K562 (cell line): Measurements from ENCODE around the gene CAPN2. TPM values are rescaled to one million over a fixed set of nuclear protein-coding genes. Genes with fewer than 3 reads are reported as not detected.
A peak's percentile ranks its signal among the peaks of the same experiment; 100 is the strongest.

Experiments used
- ATAC-seq: fragments of 200-7000 bp; cut with Tn5 transposase; 3 replicates; pipeline ENCODE4 v1.9.1; 2020; ENCODE audit warnings: moderate library complexity
- BruUV-seq: library from RNA; stranded (reverse); fragments of 400-500 nt; replicated peaks from 2 replicates; lab custom pipeline; 2021; lab: Mats Ljungman, UMichigan
- CTCF ChIA-PET: fragments of 300-600 bp; formaldehyde crosslinking; extraction: SDS; loops from one replicate; lab custom pipeline; 2021; ENCODE audit warnings: low intra/inter-chr PET ratio; lab: Yijun Ruan, JAX
- POLR2A ChIA-PET: fragments of 300-600, 350-650 bp; sonication (Branson Sonifier 250); formaldehyde crosslinking; extraction: SDS; loops from one replicate; lab custom pipeline; 2021; ENCODE audit warnings: antibody characterized with exemption, inconsistent platforms; lab: Yijun Ruan, JAX
- DNase-seq, 4 experiments: peaks; one replicate each; pipeline versions ENCODE4 v3.0.0 to v3.0.0-alpha.2; 2011 to 2018; ENCODE audit warnings: low spot score in 3 of 4, mixed read lengths in 3 of 4; ENCODE audit errors: extremely low read depth in 1 of 4
- FAIRE-seq: peaks from 2 replicates; lab custom pipeline; 2011; peaks lifted over from hg19 to GRCh38; lab: Jason Lieb, UNC
- H2AFZ ChIP-seq: 2 replicates; pipeline ENCODE4 v1.6.0; 2011; ENCODE audit warnings: low read depth, low read length, control low read depth, inconsistent platforms
- H3K27ac ChIP-seq: fragments of 200-600 bp; 3 replicates; pipeline ENCODE4 v1.8.0; 2011; ENCODE audit warnings: low read depth, mild to moderate bottlenecking, control low read depth, inconsistent platforms, low read length, moderate library complexity, mixed read lengths; ENCODE audit errors: extremely low read depth
- H3K27me3 ChIP-seq, 2 experiments: fragments of 300-600 bp in 1 of 2; 2 replicates in 1 of 2; 3 replicates in 1 of 2; pipeline versions ENCODE4 v1.6.0 to v1.8.0; 2011; ENCODE audit warnings: inconsistent platforms in 2 of 2, low read length in 2 of 2, mild to moderate bottlenecking in 1 of 2, mixed read lengths in 1 of 2, moderate library complexity in 1 of 2; ENCODE audit not compliant: control insufficient read depth in 2 of 2, insufficient read depth in 2 of 2
- H3K36me3 ChIP-seq: fragments of 300-600 bp; 3 replicates; pipeline ENCODE4 v1.8.0; 2011; ENCODE audit warnings: mild to moderate bottlenecking, low read length, inconsistent platforms; ENCODE audit not compliant: control insufficient read depth, insufficient read depth
- H3K4me1 ChIP-seq, 2 experiments: fragments of 200-600 bp in 1 of 2; replicated peaks in 1 of 2; 2 replicates in 1 of 2; 3 replicates in 1 of 2; pipeline versions ENCODE4 v1.5.1 to v1.8.0; 2011; ENCODE audit warnings: inconsistent platforms in 2 of 2, low read length in 2 of 2, mild to moderate bottlenecking in 1 of 2, mixed read lengths in 1 of 2, moderate library complexity in 1 of 2; ENCODE audit not compliant: control insufficient read depth in 2 of 2, insufficient read depth in 2 of 2
- H3K4me2 ChIP-seq: 2 replicates; pipeline ENCODE4 v1.6.1; 2011; ENCODE audit warnings: low read length, control low read depth, inconsistent platforms, mixed read lengths; ENCODE audit not compliant: insufficient read depth
- H3K4me3 ChIP-seq: fragments of 200-600 bp; sonication (generic), shearing (Covaris generic); 2 replicates; pipeline ENCODE4 v1.5.1; 2016; ENCODE audit warnings: control low read depth, inconsistent platforms
- H3K79me2 ChIP-seq: fragments of 200-600 bp; 3 replicates; pipeline ENCODE4 v1.8.0; 2011; ENCODE audit warnings: low read length, inconsistent platforms; ENCODE audit not compliant: control insufficient read depth, insufficient read depth
- H3K9ac ChIP-seq, 2 experiments: 2 replicates each; pipeline versions ENCODE4 v1.6.0 to v1.6.1; 2011; ENCODE audit warnings: low read depth in 2 of 2, low read length in 2 of 2, control low read depth in 1 of 2, inconsistent platforms in 1 of 2, mild to moderate bottlenecking in 1 of 2, mixed read lengths in 1 of 2; ENCODE audit not compliant: insufficient read depth in 1 of 2
- H3K9me1 ChIP-seq: one replicate; pipeline ENCODE4 v1.6.0; 2011; ENCODE audit warnings: inconsistent platforms, mild to moderate bottlenecking, low read length, moderate library complexity; ENCODE audit not compliant: control insufficient read depth, insufficient read depth
- H3K9me3 ChIP-seq: replicated peaks from 2 replicates; pipeline ENCODE4 v1.5.1; 2011; ENCODE audit warnings: low read depth, low read length, inconsistent platforms; ENCODE audit not compliant: control insufficient read depth, insufficient read depth
- H4K20me1 ChIP-seq: replicated peaks from 2 replicates; pipeline ENCODE4 v1.6.1; 2011; ENCODE audit warnings: low read length, inconsistent platforms, mixed read lengths; ENCODE audit not compliant: control insufficient read depth, insufficient read depth
- CBX8 ChIP-seq: fragments of 200-600 bp; sonication (generic); IDR thresholded peaks from 2 replicates; pipeline ENCODE4 v1.6.1; 2012; ENCODE audit warnings: borderline replicate concordance, mixed run types, low read depth, mild to moderate bottlenecking, moderate library complexity, mixed read lengths, low read length, control low read depth, inconsistent platforms; ENCODE audit not compliant: poor library complexity, severe bottlenecking; ENCODE audit errors: extremely low read depth
- FOXA3 ChIP-seq, 2 experiments: fragments of 450-650 bp in 1 of 2; sonication (generic) in 1 of 2; formaldehyde crosslinking; IDR thresholded peaks in 1 of 2; conservative IDR thresholded peaks in 1 of 2; 2 replicates each; pipeline versions ENCODE4 v1.4.0 to v1.8.0; 2020 to 2022; ENCODE audit warnings: mild to moderate bottlenecking in 2 of 2, missing genetic modification reagents in 1 of 2
- GTF2F1 ChIP-seq: IDR thresholded peaks from 2 replicates; pipeline ENCODE4 v1.6.1; 2011; ENCODE audit warnings: low read depth, low read length, improper control_type of control experiment
- HCFC1 ChIP-seq: IDR thresholded peaks from 2 replicates; pipeline ENCODE4 v1.6.1; 2012; ENCODE audit warnings: low read depth, low read length, improper control_type of control experiment
- NBN ChIP-seq: fragments of 450-650 bp; IDR thresholded peaks from 2 replicates; pipeline ENCODE4 v1.6.1; 2016; ENCODE audit warnings: low read depth, mild to moderate bottlenecking
- RUNX1 ChIP-seq: sonication (generic); IDR thresholded peaks from 2 replicates; pipeline ENCODE4 v1.6.1; 2016; ENCODE audit warnings: antibody characterized with exemption, low read depth
- TFAM ChIP-seq: fragments of 250-450 bp; sonication (Bioruptor Pico); conservative IDR thresholded peaks from 2 replicates; pipeline ENCODE4 v1.5.0; 2021; ENCODE audit warnings: mild to moderate bottlenecking, moderate library complexity
- YBX1 ChIP-seq: fragments of 450-650 bp; IDR thresholded peaks from 2 replicates; pipeline ENCODE4 v1.7.1; 2016; ENCODE audit warnings: mild to moderate bottlenecking
- ZNF146 ChIP-seq: IDR thresholded peaks from one replicate; pipeline ENCODE4 v1.6.1; 2018; ENCODE audit warnings: missing compliant biosample characterization; ENCODE audit not compliant: unreplicated experiment
- ZNF263 ChIP-seq: sonication (generic); formaldehyde crosslinking; IDR thresholded peaks from 2 replicates; pipeline ENCODE4 v1.8.0; 2022; ENCODE audit warnings: mild to moderate bottlenecking, missing genetic modification reagents, borderline replicate concordance
- ZNF384 ChIP-seq: IDR thresholded peaks from 2 replicates; pipeline ENCODE4 v1.6.1; 2012; ENCODE audit warnings: low read depth, low read length, improper control_type of control experiment
- WGBS: fragments of 100-300 bp; shearing (Covaris generic); methylation state at CpG from one replicate; pipeline ENCODE4 v1.1.6; 2016; ENCODE audit warnings: low coverage, mixed read lengths; ENCODE audit not compliant: insufficient coverage; ENCODE audit errors: missing lambda C conversion rate; 5-methylcytosine and 5-hydroxymethylcytosine counted together
- in situ Hi-C: fragments of 300-500 bp; cut with MboI; formaldehyde crosslinking; loops from 4 replicates; pipeline ENCODE4 v1.15.0; 2018; ENCODE audit warnings: inconsistent platforms, mixed read lengths
- intact Hi-C: fragments of 100-400 bp; cut with micrococcal nuclease; formaldehyde crosslinking; loops from 2 replicates; pipeline ENCODE4 v1.14.2; 2022
- polyA plus RNA-seq, 8 experiments: library from polyadenylated mRNA; depleted of rRNA in 4 of 8; stranded (reverse) in 5 of 8; unstranded in 3 of 8; fragments of >200 nt; fragmentation: Nextera tagmentation in 2 of 8; fragmentation: Illumina TruSeq in 1 of 8; extraction: Ambion mirVana in 2 of 8; extraction: Trizol in 1 of 8; gene quantifications; 2 replicates each; pipeline versions ENCODE4 v1.2.1 to v1.2.3, GENCODE V29; 2011 to 2014; ENCODE audit warnings: inconsistent platforms in 1 of 8, missing spikeins in 1 of 8
- total RNA-seq, 7 experiments: library from RNA; depleted of rRNA in 6 of 7; stranded (reverse); fragments of >200 nt in 6 of 7; fragmentation: Illumina TruSeq in 2 of 7; extraction: Trizol in 2 of 7; gene quantifications; 2 replicates each; pipeline versions ENCODE4 v1.2.1 to v1.2.3, GENCODE V29; 2011 to 2021; ENCODE audit warnings: low replicate concordance in 1 of 7
- TF ChIP-seq, protein P1 (sequence below): sonication (generic); formaldehyde crosslinking; IDR thresholded peaks from 2 replicates; pipeline ENCODE4 v1.8.1; 2023; ENCODE audit warnings: mild to moderate bottlenecking, missing genetic modification reagents

Gene CAPN2
- total and polyA plus RNA-seq, 9 of the 15 experiments (the other 6 are each of a cell fraction or from before 2014, with no cell fraction given): 24.6 to 157 (median 101) TPM

DNA sequence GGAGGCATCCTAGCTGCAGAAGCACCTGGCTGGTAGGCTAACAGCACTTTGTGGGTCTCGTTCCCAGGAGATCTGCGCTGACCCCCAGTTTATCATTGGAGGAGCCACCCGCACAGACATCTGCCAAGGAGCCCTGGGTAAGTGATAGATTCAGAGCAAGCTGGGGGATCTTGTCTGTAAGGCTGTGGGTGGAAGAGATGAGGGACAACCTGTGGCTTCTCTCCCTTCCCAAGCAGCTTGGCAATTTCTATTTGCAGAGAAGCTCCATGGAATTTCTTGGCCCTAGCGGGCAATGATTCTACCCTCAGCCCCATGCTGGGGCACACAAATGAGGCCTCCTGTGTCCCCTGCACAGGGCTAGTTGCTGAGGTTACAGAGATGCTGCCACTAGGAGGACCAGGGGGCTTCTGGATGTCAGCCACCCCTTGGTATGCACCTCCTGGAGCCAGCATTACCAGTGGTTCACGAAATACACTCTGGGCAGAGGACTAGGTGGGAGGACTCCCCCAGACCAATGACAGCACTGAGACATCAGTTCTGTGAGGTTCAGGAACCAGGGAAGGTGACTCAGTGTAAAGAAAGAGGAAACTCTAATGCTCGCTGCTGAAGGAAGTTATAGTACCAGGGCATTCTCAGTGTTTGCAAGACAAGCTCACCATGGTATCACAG, 5.5 kb downstream of the CAPN2 start:
- Histone ChIP-seq H3K9ac (peak overlapping the region in 1 of 2 experiments; percentile 29; a peak in 1 of 4 replicates), H3K79me2 (peaks cover 41% of the 10 kb centered on the region), H3K9me3 (no peaks in the 10 kb centered on the region), H3K9me1 (no peaks in the 10 kb centered on the region), H2AFZ (no peak overlapping the region), H3K27ac (no peak overlapping the region; the same call in 2 of the 3 replicates), H3K36me3 (peaks cover 63% of the 10 kb centered on the region), H3K27me3 (no peaks in the 10 kb centered on the region), H3K4me3 (no peak overlapping the region), H3K4me2 (no peak overlapping the region), H3K4me1 (peaks cover 21 to 29% of the 10 kb centered on the region in 2 experiments; a peak in 4 of 5 replicates), H4K20me1 (no peaks in the 10 kb centered on the region)
- no peak for ATAC-seq
- in situ Hi-C loops: loop anchor here (25.0 kb wide), 1 partner anchor 194 kb away; no protein-coding TSS in a partner anchor
- 95% methylated on average over 6 of the region's 6 CpGs for WGBS
- TF ChIP-seq ZNF384 (no peak), ZNF263 (peak; percentile 46; the same call in 1 of the 2 replicates)
- CTCF ChIA-PET: interaction anchor here (0.6 kb wide), 1 partner anchor 32 kb away, joined by 3 read pairs; no protein-coding TSS in a partner anchor
- FAIRE-seq: no peak
- intact Hi-C loops: no loop called here
- no peak for DNase-seq
- POLR2A ChIA-PET: interaction anchor here (1.1 to 3.1 kb wide), 3 partner anchors 9 to 23 kb away, joined by 5 to 10 read pairs (median 8); no protein-coding TSS in a partner anchor
- BruUV-seq: no TSS peak

DNA sequence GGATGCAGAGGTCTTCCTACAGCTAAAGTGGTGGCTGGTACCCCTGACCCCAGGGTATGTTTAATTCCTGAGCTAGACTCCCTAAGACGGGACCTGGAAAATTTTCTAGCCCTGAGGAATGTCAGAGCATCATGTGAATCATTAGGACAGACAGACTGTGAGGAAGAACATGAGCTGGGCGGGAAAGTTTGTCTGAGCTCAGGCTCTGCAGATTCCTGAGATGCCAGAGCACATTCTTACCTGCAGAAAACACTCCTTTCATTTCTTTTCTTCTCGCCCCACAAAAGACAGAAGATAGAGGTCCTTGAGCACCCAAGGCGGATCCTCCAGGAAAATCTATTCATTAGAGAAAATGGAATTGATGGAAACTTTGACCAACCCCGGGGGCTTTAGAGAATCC, 6.5 kb downstream of the CAPN2 start:
- Histone ChIP-seq H3K9me1 (no peaks in the 10 kb centered on the region), H3K4me1 (peaks cover 17 to 26% of the 10 kb centered on the region in 2 experiments; a peak in 4 of 5 replicates), H3K27me3 (no peaks in the 10 kb centered on the region), H4K20me1 (no peaks in the 10 kb centered on the region), H3K4me2 (no peak overlapping the region), H3K4me3 (no peak overlapping the region), H2AFZ (no peak overlapping the region), H3K9me3 (no peaks in the 10 kb centered on the region), H3K79me2 (peaks cover 30% of the 10 kb centered on the region), H3K9ac (no peak overlapping the region), H3K36me3 (peaks cover 70% of the 10 kb centered on the region), H3K27ac (no peak overlapping the region)
- CTCF ChIA-PET: no interaction called here
- no TSS peak for BruUV-seq
- DNase-seq (no peak), FAIRE-seq (no peak), ATAC-seq (no peak)
- POLR2A ChIA-PET: interaction anchor here (0.8 to 1.2 kb wide), 4 partner anchors 8 to 38 kb away, joined by 3 to 8 read pairs (median 5); no protein-coding TSS in a partner anchor
- 69% methylated on average over 5 of the region's 5 CpGs for WGBS
- intact Hi-C loops (no loop called here), in situ Hi-C loops (loop anchor here (25.0 kb wide), 1 partner anchor 193 kb away; no protein-coding TSS in a partner anchor)
- TF ChIP-seq NBN: no peak
- TF ChIP-seq RUNX1: no peak
- TF ChIP-seq GTF2F1: no peak
- no peak for TF ChIP-seq HCFC1
- TF ChIP-seq, protein P1, sequence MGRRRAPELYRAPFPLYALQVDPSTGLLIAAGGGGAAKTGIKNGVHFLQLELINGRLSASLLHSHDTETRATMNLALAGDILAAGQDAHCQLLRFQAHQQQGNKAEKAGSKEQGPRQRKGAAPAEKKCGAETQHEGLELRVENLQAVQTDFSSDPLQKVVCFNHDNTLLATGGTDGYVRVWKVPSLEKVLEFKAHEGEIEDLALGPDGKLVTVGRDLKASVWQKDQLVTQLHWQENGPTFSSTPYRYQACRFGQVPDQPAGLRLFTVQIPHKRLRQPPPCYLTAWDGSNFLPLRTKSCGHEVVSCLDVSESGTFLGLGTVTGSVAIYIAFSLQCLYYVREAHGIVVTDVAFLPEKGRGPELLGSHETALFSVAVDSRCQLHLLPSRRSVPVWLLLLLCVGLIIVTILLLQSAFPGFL (CRISPR knock-in tag): no peak
- no peak for TF ChIP-seq ZNF146 (CRISPR knock-in tag)
- no peak for TF ChIP-seq YBX1
- no peak for TF ChIP-seq TFAM (CRISPR knock-in tag)
- no peak for TF ChIP-seq CBX8
- no peak for TF ChIP-seq FOXA3 (CRISPR knock-in tag; conservative IDR thresholded peaks at IDR 0.05 in 1 of 2, IDR thresholded peaks at IDR 0.05 in 1 of 2)
